K562 (cell line): ENCODE results near the gene MAB21L1. TPM values are rescaled to one million over a fixed set of nuclear protein-coding genes. Genes with fewer than 3 reads are reported as not detected.

Experiments used
- ATAC-seq: fragments of 200-7000 bp; cut with Tn5 transposase; 3 replicates; pipeline ENCODE4 v1.9.1; 2020; ENCODE audit warnings: moderate library complexity
- BruUV-seq: library from RNA; stranded (reverse); fragments of 400-500 nt; replicated peaks from 2 replicates; lab custom pipeline; 2021; lab: Mats Ljungman, UMichigan
- CTCF ChIA-PET: fragments of 300-600 bp; formaldehyde crosslinking; extraction: SDS; loops from one replicate; lab custom pipeline; 2021; ENCODE audit warnings: low intra/inter-chr PET ratio; lab: Yijun Ruan, JAX
- POLR2A ChIA-PET: fragments of 300-600, 350-650 bp; sonication (Branson Sonifier 250); formaldehyde crosslinking; extraction: SDS; loops from one replicate; lab custom pipeline; 2021; ENCODE audit warnings: antibody characterized with exemption, inconsistent platforms; lab: Yijun Ruan, JAX
- DNase-seq, 4 experiments: peaks; one replicate each; pipeline versions ENCODE4 v3.0.0 to v3.0.0-alpha.2; 2011 to 2018; ENCODE audit warnings: low spot score in 3 of 4, mixed read lengths in 3 of 4; ENCODE audit errors: extremely low read depth in 1 of 4
- FAIRE-seq: peaks from 2 replicates; lab custom pipeline; 2011; peaks lifted over from hg19 to GRCh38; lab: Jason Lieb, UNC
- H2AFZ ChIP-seq: 2 replicates; pipeline ENCODE4 v1.6.0; 2011; ENCODE audit warnings: low read depth, low read length, control low read depth, inconsistent platforms
- H3K27ac ChIP-seq: fragments of 200-600 bp; 3 replicates; pipeline ENCODE4 v1.8.0; 2011; ENCODE audit warnings: low read depth, mild to moderate bottlenecking, control low read depth, inconsistent platforms, low read length, moderate library complexity, mixed read lengths; ENCODE audit errors: extremely low read depth
- H3K27me3 ChIP-seq, 2 experiments: fragments of 300-600 bp in 1 of 2; 2 replicates in 1 of 2; 3 replicates in 1 of 2; pipeline versions ENCODE4 v1.6.0 to v1.8.0; 2011; ENCODE audit warnings: inconsistent platforms in 2 of 2, low read length in 2 of 2, mild to moderate bottlenecking in 1 of 2, mixed read lengths in 1 of 2, moderate library complexity in 1 of 2; ENCODE audit not compliant: control insufficient read depth in 2 of 2, insufficient read depth in 2 of 2
- H3K36me3 ChIP-seq: fragments of 300-600 bp; 3 replicates; pipeline ENCODE4 v1.8.0; 2011; ENCODE audit warnings: mild to moderate bottlenecking, low read length, inconsistent platforms; ENCODE audit not compliant: control insufficient read depth, insufficient read depth
- H3K4me1 ChIP-seq, 2 experiments: fragments of 200-600 bp in 1 of 2; replicated peaks in 1 of 2; 2 replicates in 1 of 2; 3 replicates in 1 of 2; pipeline versions ENCODE4 v1.5.1 to v1.8.0; 2011; ENCODE audit warnings: inconsistent platforms in 2 of 2, low read length in 2 of 2, mild to moderate bottlenecking in 1 of 2, mixed read lengths in 1 of 2, moderate library complexity in 1 of 2; ENCODE audit not compliant: control insufficient read depth in 2 of 2, insufficient read depth in 2 of 2
- H3K4me2 ChIP-seq: 2 replicates; pipeline ENCODE4 v1.6.1; 2011; ENCODE audit warnings: low read length, control low read depth, inconsistent platforms, mixed read lengths; ENCODE audit not compliant: insufficient read depth
- H3K4me3 ChIP-seq: fragments of 200-600 bp; sonication (generic), shearing (Covaris generic); 2 replicates; pipeline ENCODE4 v1.5.1; 2016; ENCODE audit warnings: control low read depth, inconsistent platforms
- H3K79me2 ChIP-seq: fragments of 200-600 bp; 3 replicates; pipeline ENCODE4 v1.8.0; 2011; ENCODE audit warnings: low read length, inconsistent platforms; ENCODE audit not compliant: control insufficient read depth, insufficient read depth
- H3K9ac ChIP-seq, 2 experiments: 2 replicates each; pipeline versions ENCODE4 v1.6.0 to v1.6.1; 2011; ENCODE audit warnings: low read depth in 2 of 2, low read length in 2 of 2, control low read depth in 1 of 2, inconsistent platforms in 1 of 2, mild to moderate bottlenecking in 1 of 2, mixed read lengths in 1 of 2; ENCODE audit not compliant: insufficient read depth in 1 of 2
- H3K9me1 ChIP-seq: one replicate; pipeline ENCODE4 v1.6.0; 2011; ENCODE audit warnings: inconsistent platforms, mild to moderate bottlenecking, low read length, moderate library complexity; ENCODE audit not compliant: control insufficient read depth, insufficient read depth
- H3K9me3 ChIP-seq: replicated peaks from 2 replicates; pipeline ENCODE4 v1.5.1; 2011; ENCODE audit warnings: low read depth, low read length, inconsistent platforms; ENCODE audit not compliant: control insufficient read depth, insufficient read depth
- H4K20me1 ChIP-seq: replicated peaks from 2 replicates; pipeline ENCODE4 v1.6.1; 2011; ENCODE audit warnings: low read length, inconsistent platforms, mixed read lengths; ENCODE audit not compliant: control insufficient read depth, insufficient read depth
- ARHGAP35 ChIP-seq: fragments of 450-650 bp; IDR thresholded peaks from 2 replicates; pipeline ENCODE4 v1.6.1; 2018; ENCODE audit not compliant: partially characterized antibody
- ARID3B ChIP-seq: fragments of 250-450 bp; sonication (Bioruptor Pico); IDR thresholded peaks from 2 replicates; pipeline ENCODE4 v1.4.0; 2020; ENCODE audit warnings: borderline replicate concordance
- CREB1 ChIP-seq, 2 experiments: sonication (generic) in 1 of 2; formaldehyde crosslinking in 1 of 2; IDR thresholded peaks; 2 replicates each; pipeline versions ENCODE4 v1.6.1 to v1.8.0; 2012 to 2022; ENCODE audit warnings: inconsistent platforms in 1 of 2, mild to moderate bottlenecking in 1 of 2, missing genetic modification reagents in 1 of 2, moderate library complexity in 1 of 2
- E2F6 ChIP-seq, 2 experiments: IDR thresholded peaks; 2 replicates each; pipeline ENCODE4 v1.6.1; 2011; ENCODE audit warnings: borderline replicate concordance in 1 of 2, control low read depth in 1 of 2, low read depth in 1 of 2, low read length in 1 of 2, mild to moderate bottlenecking in 1 of 2, mixed read lengths in 1 of 2, moderate library complexity in 1 of 2; ENCODE audit not compliant: insufficient read depth in 1 of 2, insufficient read length in 1 of 2, poor library complexity in 1 of 2, severe bottlenecking in 1 of 2; ENCODE audit errors: extremely low read depth in 1 of 2
- GABPB1 ChIP-seq: sonication (generic); formaldehyde crosslinking; IDR thresholded peaks from 2 replicates; pipeline ENCODE4 v1.8.0; 2022; ENCODE audit warnings: mild to moderate bottlenecking, missing genetic modification reagents
- GABPB2 ChIP-seq: fragments of 250-450 bp; sonication (Bioruptor Pico); conservative IDR thresholded peaks from 2 replicates; pipeline ENCODE4 v1.5.1; 2021; ENCODE audit warnings: mild to moderate bottlenecking
- HMGXB4 ChIP-seq: sonication (generic); formaldehyde crosslinking; IDR thresholded peaks from 2 replicates; pipeline ENCODE4 v1.8.1; 2023; ENCODE audit warnings: mild to moderate bottlenecking, missing genetic modification reagents
- HNRNPK ChIP-seq: fragments of 200-400 bp; formaldehyde crosslinking; IDR thresholded peaks from one replicate; pipeline ENCODE4 v1.6.1; 2018; ENCODE audit warnings: mild to moderate bottlenecking, low read depth, low read length; ENCODE audit not compliant: poor library complexity, severe bottlenecking
- MBD2 ChIP-seq: sonication (generic); IDR thresholded peaks from 2 replicates; pipeline ENCODE4 v1.6.1; 2016; ENCODE audit warnings: low read depth, borderline replicate concordance
- MIER1 ChIP-seq: fragments of 450-650 bp; IDR thresholded peaks from 2 replicates; pipeline ENCODE4 v1.6.1; 2016; ENCODE audit warnings: antibody characterized with exemption, mild to moderate bottlenecking, low read depth
- NFXL1 ChIP-seq: fragments of 450-650 bp; formaldehyde crosslinking; IDR thresholded peaks from 2 replicates; pipeline ENCODE4 v1.4.0; 2021; ENCODE audit warnings: mild to moderate bottlenecking
- SETDB1 ChIP-seq: IDR thresholded peaks from one replicate; pipeline ENCODE4 v1.6.1; 2012; ENCODE audit warnings: low read length, control low read depth, inconsistent platforms
- STAT5B ChIP-seq: fragments of 250-450 bp; sonication (Bioruptor Pico); IDR thresholded peaks from 2 replicates; pipeline ENCODE4 v1.8.0; 2021; ENCODE audit warnings: mild to moderate bottlenecking, inconsistent platforms
- TEAD4 ChIP-seq, 2 experiments: sonication (generic) in 1 of 2; formaldehyde crosslinking in 1 of 2; IDR thresholded peaks; 2 replicates each; pipeline versions ENCODE4 v1.6.1 to v1.8.0; 2012 to 2022; ENCODE audit warnings: borderline replicate concordance in 1 of 2, inconsistent platforms in 1 of 2, low read length in 1 of 2, mild to moderate bottlenecking in 1 of 2, missing genetic modification reagents in 1 of 2
- YY1 ChIP-seq, 3 experiments: IDR thresholded peaks; 2 replicates each; pipeline ENCODE4 v1.6.1; 2011; ENCODE audit warnings: low read length in 2 of 3, mild to moderate bottlenecking in 2 of 3, moderate library complexity in 2 of 3, borderline replicate concordance in 1 of 3, control low read depth in 1 of 3, low read depth in 1 of 3; ENCODE audit not compliant: insufficient read depth in 3 of 3, insufficient replicate concordance in 2 of 3, control insufficient read depth in 1 of 3, insufficient read length in 1 of 3; ENCODE audit errors: extremely low read depth in 1 of 3
- ZNF165 ChIP-seq: fragments of 250-450 bp; sonication (Bioruptor Pico); IDR thresholded peaks from 2 replicates; pipeline ENCODE4 v1.4.0; 2020; ENCODE audit warnings: borderline replicate concordance
- ZNF561 ChIP-seq: fragments of 450-650 bp; formaldehyde crosslinking; conservative IDR thresholded peaks from 2 replicates; pipeline ENCODE4 v1.4.0; 2020; ENCODE audit warnings: mild to moderate bottlenecking, moderate library complexity
- ZNF75A ChIP-seq: fragments of 450-650 bp; formaldehyde crosslinking; IDR thresholded peaks from 2 replicates; pipeline ENCODE4 v1.4.0; 2020; ENCODE audit warnings: mild to moderate bottlenecking
- WGBS: fragments of 100-300 bp; shearing (Covaris generic); methylation state at CpG from one replicate; pipeline ENCODE4 v1.1.6; 2016; ENCODE audit warnings: low coverage, mixed read lengths; ENCODE audit not compliant: insufficient coverage; ENCODE audit errors: missing lambda C conversion rate; 5-methylcytosine and 5-hydroxymethylcytosine counted together
- in situ Hi-C: fragments of 300-500 bp; cut with MboI; formaldehyde crosslinking; loops from 4 replicates; pipeline ENCODE4 v1.15.0; 2018; ENCODE audit warnings: inconsistent platforms, mixed read lengths
- intact Hi-C: fragments of 100-400 bp; cut with micrococcal nuclease; formaldehyde crosslinking; loops from 2 replicates; pipeline ENCODE4 v1.14.2; 2022
- polyA plus RNA-seq, 8 experiments: library from polyadenylated mRNA; depleted of rRNA in 4 of 8; stranded (reverse) in 5 of 8; unstranded in 3 of 8; fragments of >200 nt; fragmentation: Nextera tagmentation in 2 of 8; fragmentation: Illumina TruSeq in 1 of 8; extraction: Ambion mirVana in 2 of 8; extraction: Trizol in 1 of 8; gene quantifications; 2 replicates each; pipeline versions ENCODE4 v1.2.1 to v1.2.3, GENCODE V29; 2011 to 2014; ENCODE audit warnings: inconsistent platforms in 1 of 8, missing spikeins in 1 of 8
- total RNA-seq, 7 experiments: library from RNA; depleted of rRNA in 6 of 7; stranded (reverse); fragments of >200 nt in 6 of 7; fragmentation: Illumina TruSeq in 2 of 7; extraction: Trizol in 2 of 7; gene quantifications; 2 replicates each; pipeline versions ENCODE4 v1.2.1 to v1.2.3, GENCODE V29; 2011 to 2021; ENCODE audit warnings: low replicate concordance in 1 of 7

MAB21L1 gene
- total and polyA plus RNA-seq, 9 of the 15 experiments (the other 6 are each of a cell fraction or from before 2014, with no cell fraction given), result not detected

- no peak overlapping the region for H3K4me2 ChIP-seq
- TF ChIP-seq ZNF75A (CRISPR knock-in tag) (no peak), ARID3B (no peak), ZNF165 (CRISPR knock-in tag) (no peak), STAT5B (CRISPR knock-in tag) (no peak), HMGXB4 (CRISPR knock-in tag) (no peak), YY1 (IDR thresholded peaks at IDR 0.05; ENCODE audit: borderline replicate concordance in 1 of 3, control insufficient read depth in 1 of 3, extremely low read depth in 1 of 3, insufficient read depth in 3 of 3, insufficient read length in 1 of 3, insufficient replicate concordance in 2 of 3, low read depth in 1 of 3, low read length in 2 of 3) (no peak), MBD2 (no peak), GABPB1 (CRISPR knock-in tag) (no peak), ARHGAP35 (no peak), MIER1 (no peak), NFXL1 (CRISPR knock-in tag) (no peak), HNRNPK (no peak), ZNF561 (no peak), GABPB2 (CRISPR knock-in tag) (no peak), E2F6 (IDR thresholded peaks at IDR 0.05; ENCODE audit: borderline replicate concordance in 1 of 2, extremely low read depth in 1 of 2, insufficient read depth in 1 of 2, insufficient read length in 1 of 2, low read depth in 1 of 2, low read length in 1 of 2, poor library complexity in 1 of 2, severe bottlenecking in 1 of 2) (no peak), SETDB1 (no peak), CREB1 (IDR thresholded peaks at IDR 0.05) (no peak), CREB1 (CRISPR knock-in tag; IDR thresholded peaks at IDR 0.05) (no peak), TEAD4 (IDR thresholded peaks at IDR 0.05; ENCODE audit: low read length) (no peak), TEAD4 (CRISPR knock-in tag; IDR thresholded peaks at IDR 0.05; ENCODE audit: borderline replicate concordance) (no peak)
Measured at GRCh38 chr13:35482527-35482926, 6.0 kb upstream of the MAB21L1 start.

More at GRCh38 chr13:35482527-35482926, 6.0 kb upstream of the MAB21L1 start:
- H3K4me1 ChIP-seq, result no peaks in the 10 kb centered on the region
- POLR2A ChIA-PET, result no interaction called here
- H3K27me3 ChIP-seq, result no peaks in the 10 kb centered on the region
- CTCF ChIA-PET, result no interaction called here
- in situ Hi-C loops, result no loop called here
- 10% methylated on average over 1 of the region's 1 CpG for WGBS
- DNase-seq (no peak), FAIRE-seq (no peak), ATAC-seq (no peak)
- H3K9ac ChIP-seq, result no peak overlapping the region
- H2AFZ ChIP-seq, result no peak overlapping the region
- intact Hi-C loops, result no loop called here
- H3K4me3 ChIP-seq, result no peak overlapping the region
- no TSS peak for BruUV-seq
- H3K36me3 ChIP-seq, result no peaks in the 10 kb centered on the region
- no peaks in the 10 kb centered on the region for H3K79me2 ChIP-seq
- H4K20me1 ChIP-seq, result no peaks in the 10 kb centered on the region
- H3K9me1 ChIP-seq, result no peaks in the 10 kb centered on the region
- no peak overlapping the region for H3K27ac ChIP-seq
- H3K9me3 ChIP-seq, result no peaks in the 10 kb centered on the region
